Fibroblast of lung (primary cell): Measurements from ENCODE around the gene SRC.

Source experiments
- EZH2 ChIP-seq: IDR thresholded peaks from 2 replicates; pipeline ENCODE4 v1.5.1; 2012; ENCODE audit warnings: low read length, control low read depth, mild to moderate bottlenecking; ENCODE audit errors: missing control alignments
- TF ChIP-seq, protein P1 (sequence below), 2 donors: IDR thresholded peaks in 1 of 2; conservative IDR thresholded peaks in 1 of 2; 1 replicate in 1 of 2; 2 replicates in 1 of 2; pipeline ENCODE4 v1.5.1; 2011 to 2012; ENCODE audit warnings: low read length in 2 of 2, control low read depth in 1 of 2, inconsistent platforms in 1 of 2, low read depth in 1 of 2, mild to moderate bottlenecking in 1 of 2

GRCh38 chr20:37424062-37424851, 78.3 kb downstream of the SRC start:
- no peak for TF ChIP-seq EZH2
- TF ChIP-seq, protein P1, sequence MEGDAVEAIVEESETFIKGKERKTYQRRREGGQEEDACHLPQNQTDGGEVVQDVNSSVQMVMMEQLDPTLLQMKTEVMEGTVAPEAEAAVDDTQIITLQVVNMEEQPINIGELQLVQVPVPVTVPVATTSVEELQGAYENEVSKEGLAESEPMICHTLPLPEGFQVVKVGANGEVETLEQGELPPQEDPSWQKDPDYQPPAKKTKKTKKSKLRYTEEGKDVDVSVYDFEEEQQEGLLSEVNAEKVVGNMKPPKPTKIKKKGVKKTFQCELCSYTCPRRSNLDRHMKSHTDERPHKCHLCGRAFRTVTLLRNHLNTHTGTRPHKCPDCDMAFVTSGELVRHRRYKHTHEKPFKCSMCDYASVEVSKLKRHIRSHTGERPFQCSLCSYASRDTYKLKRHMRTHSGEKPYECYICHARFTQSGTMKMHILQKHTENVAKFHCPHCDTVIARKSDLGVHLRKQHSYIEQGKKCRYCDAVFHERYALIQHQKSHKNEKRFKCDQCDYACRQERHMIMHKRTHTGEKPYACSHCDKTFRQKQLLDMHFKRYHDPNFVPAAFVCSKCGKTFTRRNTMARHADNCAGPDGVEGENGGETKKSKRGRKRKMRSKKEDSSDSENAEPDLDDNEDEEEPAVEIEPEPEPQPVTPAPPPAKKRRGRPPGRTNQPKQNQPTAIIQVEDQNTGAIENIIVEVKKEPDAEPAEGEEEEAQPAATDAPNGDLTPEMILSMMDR (conservative IDR thresholded peaks at IDR 0.05 in 1 of 2, IDR thresholded peaks at IDR 0.05 in 1 of 2; ENCODE audit: low read depth in 1 of 2, low read length in 2 of 2): no peak
